ENCODE measurements around the gene MIAT. TPM values are rescaled to one million over a fixed set of nuclear protein-coding genes. Genes with fewer than 3 reads are reported as not detected.

MIAT gene
- total and polyA plus RNA-seq, 9 of the 15 experiments (the other 6 are each of a cell fraction or from before 2014, with no cell fraction given), result 0.03 to 0.93 (median 0.34) TPM

DNA sequence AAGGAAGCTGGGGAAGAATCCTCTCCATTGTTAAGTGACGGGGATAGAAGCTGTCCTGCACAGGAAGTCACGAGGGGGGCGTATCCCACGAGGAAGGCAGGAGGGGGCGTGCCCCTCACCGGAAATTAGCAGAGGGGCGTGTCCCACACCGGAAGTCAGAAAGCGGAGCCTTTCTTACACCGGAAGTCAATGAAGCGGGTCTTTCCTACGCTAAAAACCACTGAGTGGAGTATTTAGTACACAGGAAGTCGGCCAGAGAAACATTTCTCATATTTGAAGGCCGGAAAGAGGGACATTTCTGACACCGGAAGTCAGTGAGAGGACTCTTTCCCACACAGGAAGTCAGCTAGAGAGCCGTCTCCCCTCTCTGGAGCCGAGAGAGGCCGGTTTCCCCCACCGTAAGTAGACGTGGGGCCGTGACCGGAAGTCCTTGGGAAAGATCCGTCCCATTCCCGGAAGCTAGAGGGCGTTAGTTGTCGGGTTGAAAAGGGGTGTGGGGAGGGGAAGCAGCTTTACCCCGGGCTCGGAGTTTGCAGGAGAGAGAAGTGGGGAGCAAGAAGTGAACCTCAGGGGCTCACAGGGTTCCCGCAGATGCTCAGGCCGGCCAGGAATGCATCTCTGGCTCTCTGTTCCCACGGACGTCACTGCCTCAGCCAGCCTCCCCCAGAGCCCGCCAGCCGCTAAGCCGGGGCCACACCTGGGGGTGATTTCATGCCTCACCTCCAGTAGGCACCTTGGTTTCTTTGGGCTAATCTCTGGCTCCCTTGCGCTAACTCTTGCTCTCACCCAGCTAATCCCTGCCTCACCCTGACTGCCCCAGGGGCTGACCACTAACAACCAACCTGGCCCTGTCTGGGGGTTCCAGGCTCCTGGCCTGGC lies 15.4 kb downstream of the MIAT start (continued):
- TF ChIP-seq HMBOX1 (IDR thresholded peaks at IDR 0.05) (0 out of 2 replicates have a peak, but pooled peaks have one; percentile 63), SMARCE1 (IDR thresholded peaks at IDR 0.05) (no peak), SNIP1 (IDR thresholded peaks at IDR 0.05; ENCODE audit: low read depth) (no peak), ETS2 (tag; IDR thresholded peaks at IDR 0.05; ENCODE audit: borderline replicate concordance, poor library complexity, severe bottlenecking) (no peak), TAF1 (IDR thresholded peaks at IDR 0.05; ENCODE audit: control insufficient read depth, extremely low read depth, insufficient read depth, low read length, severe bottlenecking) (peak; percentile 48), NR1H2 (CRISPR knock-in tag; IDR thresholded peaks at IDR 0.05) (no peak), TAF15 (IDR thresholded peaks at IDR 0.05; ENCODE audit: low read depth, low read length) (no peak), NR2C2 (CRISPR knock-in tag; IDR thresholded peaks at IDR 0.05) (no peak), NR2C2 (tag; IDR thresholded peaks at IDR 0.05) (peak; percentile 82), FOXK2 (conservative IDR thresholded peaks at IDR 0.05 in 1 of 2, IDR thresholded peaks at IDR 0.05 in 1 of 2; ENCODE audit: low read depth in 2 of 2) (peak; percentile 55 to 73), PCBP2 (IDR thresholded peaks at IDR 0.05; ENCODE audit: low read depth, low read length, poor library complexity, severe bottlenecking) (no peak), RBM22 (IDR thresholded peaks at IDR 0.05; ENCODE audit: low read depth, low read length, poor library complexity, severe bottlenecking) (no peak), GTF2E2 (tag; IDR thresholded peaks at IDR 0.05) (no peak), STAG1 (CRISPR knock-in tag; IDR thresholded peaks at IDR 0.05; ENCODE audit: borderline replicate concordance) (no peak), ZNF133 (CRISPR knock-in tag; IDR thresholded peaks at IDR 0.05) (no peak), EHMT2 (IDR thresholded peaks at IDR 0.05) (no peak), KLF1 (tag; IDR thresholded peaks at IDR 0.05) (0 out of 2 replicates have a peak, but pooled peaks have one; percentile 18), XRCC5 (IDR thresholded peaks at IDR 0.05; ENCODE audit: low read depth, low read length) (peak; percentile 76; the same call in 1 of the 2 replicates), SRSF9 (IDR thresholded peaks at IDR 0.05; ENCODE audit: borderline replicate concordance, low read depth, low read length) (no peak), RBM17 (IDR thresholded peaks at IDR 0.05; ENCODE audit: borderline replicate concordance, low read depth, low read length) (no peak), LARP7 (IDR thresholded peaks at IDR 0.05) (no peak), ZBTB12 (CRISPR knock-in tag; IDR thresholded peaks at IDR 0.05) (no peak), TBL1XR1 (IDR thresholded peaks at IDR 0.05; ENCODE audit: low read length in 2 of 2) (no peak)
- TF ChIP-seq, protein P1, sequence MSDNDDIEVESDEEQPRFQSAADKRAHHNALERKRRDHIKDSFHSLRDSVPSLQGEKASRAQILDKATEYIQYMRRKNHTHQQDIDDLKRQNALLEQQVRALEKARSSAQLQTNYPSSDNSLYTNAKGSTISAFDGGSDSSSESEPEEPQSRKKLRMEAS (CRISPR knock-in tag; IDR thresholded peaks at IDR 0.05), result peak; percentile 57; the same call in 1 of the 2 replicates
